Stimulated activated naive CD8-positive, alpha-beta T cell treated with anti-CD3 and anti-CD28 coated beads, Interleukin-15, Interleukin-2, amounts not matched to agents 100 U/mL and 50 U/mL, for 24 hours (primary cell): ENCODE results near the gene UNC79.

Experiments used
- ATAC-seq: fragments of 150-1000 bp; cut with Tn5 transposase; one replicate; pipeline ENCODE4 v1.10.0; 2021
- DNase-seq: peaks from one replicate; pipeline ENCODE4 v3.0.0; 2021

Gene UNC79

GRCh38 chr14:93708311-93708734 is 277.6 kb downstream of the UNC79 start:
- DNase-seq (no peak), ATAC-seq (no peak)

- DNase-seq (no peak), ATAC-seq (no peak)
Observed at GRCh38 chr14:93708800-93709199, 278.1 kb downstream of the UNC79 start.

- ATAC-seq, result no peak
Observed at GRCh38 chr14:93709249-93709648, 278.5 kb downstream of the UNC79 start.

GRCh38 chr14:93712079-93712837 is 281.5 kb downstream of the UNC79 start:
- DNase-seq (no peak), ATAC-seq (no peak)

More at GRCh38 chr14:93709249-93709648, 278.5 kb downstream of the UNC79 start:
- DNase-seq, result no peak

GRCh38 chr14:93712838-93713724 is 282.3 kb downstream of the UNC79 start:
- DNase-seq, result no peak
- no peak for ATAC-seq

- ATAC-seq, result no peak
- no peak for DNase-seq
Observed at GRCh38 chr14:93713726-93714405, 283.1 kb downstream of the UNC79 start.

- ATAC-seq, result no peak
Observed at GRCh38 chr14:93714605-93715004, 283.9 kb downstream of the UNC79 start.

GRCh38 chr14:93715279-93715927 is 284.7 kb downstream of the UNC79 start:
- DNase-seq, result no peak
- no peak for ATAC-seq

More at GRCh38 chr14:93714605-93715004, 283.9 kb downstream of the UNC79 start:
- no peak for DNase-seq

- ATAC-seq (no peak), DNase-seq (no peak)
Observed at GRCh38 chr14:93716002-93716745, 285.4 kb downstream of the UNC79 start.

GRCh38 chr14:93716746-93717667 is 286.3 kb downstream of the UNC79 start:
- DNase-seq (no peak), ATAC-seq (no peak)

GRCh38 chr14:93717668-93718320 is 287.1 kb downstream of the UNC79 start:
- ATAC-seq, result no peak
- DNase-seq, result no peak

- no peak for DNase-seq
Observed at GRCh38 chr14:93719256-93719655, 288.5 kb downstream of the UNC79 start.

GRCh38 chr14:93720076-93720815 is 289.5 kb downstream of the UNC79 start:
- DNase-seq (no peak), ATAC-seq (no peak)

More at GRCh38 chr14:93719256-93719655, 288.5 kb downstream of the UNC79 start:
- no peak for ATAC-seq

GRCh38 chr14:93720981-93721483 is 290.3 kb downstream of the UNC79 start:
- ATAC-seq, result no peak

GRCh38 chr14:93723001-93723400 is 292.3 kb downstream of the UNC79 start:
- DNase-seq (no peak), ATAC-seq (no peak)

More at GRCh38 chr14:93720981-93721483, 290.3 kb downstream of the UNC79 start:
- no peak for DNase-seq

GRCh38 chr14:93725002-93725582 is 294.4 kb downstream of the UNC79 start:
- DNase-seq (no peak), ATAC-seq (no peak)

GRCh38 chr14:93725993-93726392 is 295.3 kb downstream of the UNC79 start:
- DNase-seq, result no peak
- ATAC-seq, result no peak
